HepG2 (cell line): ENCODE measurements around the gene GDI1. TPM values are rescaled to one million over a fixed set of nuclear protein-coding genes. Genes with fewer than 3 reads are reported as not detected.

ENCODE experiments used
- ATAC-seq: fragments of 200-7000 bp; cut with Tn5 transposase; 3 replicates; pipeline ENCODE4 v1.9.1; 2020; ENCODE audit warnings: mild to moderate bottlenecking, moderate library complexity
- BruUV-seq: library from RNA; stranded (reverse); fragments of 400-500 nt; replicated peaks from 2 replicates; lab custom pipeline; 2021; lab: Mats Ljungman, UMichigan
- CTCF ChIA-PET: fragments of 300-600 bp; formaldehyde crosslinking; extraction: SDS; loops from one replicate; lab custom pipeline; 2021; ENCODE audit warnings: low total read pairs, inconsistent platforms, low intra/inter-chr PET ratio; lab: Yijun Ruan, JAX
- POLR2A ChIA-PET: fragments of 350-600 bp; sonication (Branson Sonifier 250); formaldehyde crosslinking; loops from one replicate; lab custom pipeline; 2020; ENCODE audit warnings: antibody characterized with exemption, inconsistent platforms; lab: Yijun Ruan, JAX
- DNase-seq: peaks from one replicate; pipeline ENCODE4 v3.0.0-alpha.2; 2015; ENCODE audit warnings: low spot score
- FAIRE-seq: peaks from 3 replicates; lab custom pipeline; 2011; peaks lifted over from hg19 to GRCh38; lab: Jason Lieb, UNC
- H2AFZ ChIP-seq: one replicate; pipeline ENCODE4 v1.6.1; 2011; ENCODE audit warnings: low read length, inconsistent platforms
- H3K27ac ChIP-seq: fragments of 300-600 bp; 3 replicates; pipeline ENCODE4 v1.8.0; 2011; ENCODE audit warnings: mixed run types, mild to moderate bottlenecking, mixed read lengths, low read length, inconsistent platforms; ENCODE audit not compliant: insufficient read depth; ENCODE audit errors: extremely low read length
- H3K27me3 ChIP-seq, 2 experiments: fragments of 200-600 bp in 1 of 2; 2 replicates in 1 of 2; 3 replicates in 1 of 2; pipeline versions ENCODE4 v1.6.0 to v1.8.0; 2011; ENCODE audit warnings: low read length in 2 of 2, mild to moderate bottlenecking in 2 of 2, moderate library complexity in 2 of 2, inconsistent platforms in 1 of 2; ENCODE audit not compliant: insufficient read depth in 2 of 2, control insufficient read depth in 1 of 2
- H3K36me3 ChIP-seq, 2 experiments: fragments of 200-600 bp in 1 of 2; replicated peaks in 1 of 2; 2 replicates in 1 of 2; 3 replicates in 1 of 2; pipeline versions ENCODE4 v1.5.1 to v1.8.0; 2011; ENCODE audit warnings: low read length in 2 of 2, inconsistent platforms in 1 of 2; ENCODE audit not compliant: insufficient read depth in 2 of 2, control insufficient read depth in 1 of 2
- H3K4me1 ChIP-seq: 2 replicates; pipeline ENCODE4 v1.5.1; 2012; ENCODE audit warnings: low read length, inconsistent platforms; ENCODE audit not compliant: insufficient read depth
- H3K4me2 ChIP-seq: 2 replicates; pipeline ENCODE4 v1.6.0; 2011; ENCODE audit warnings: low read depth, low read length, inconsistent platforms
- H3K4me3 ChIP-seq, 3 experiments: fragments of 200-600 bp in 1 of 3; sonication (generic), shearing (Covaris generic) in 1 of 3; replicated peaks in 1 of 3; 2 replicates each; pipeline ENCODE4 v1.5.1; 2011 to 2016; ENCODE audit warnings: low read length in 3 of 3, inconsistent platforms in 2 of 3, low read depth in 2 of 3, mild to moderate bottlenecking in 2 of 3, control low read depth in 1 of 3, mixed read lengths in 1 of 3; ENCODE audit not compliant: insufficient read depth in 1 of 3
- H3K79me2 ChIP-seq: one replicate; pipeline ENCODE4 v1.6.1; 2011; ENCODE audit warnings: low read length, inconsistent platforms; ENCODE audit not compliant: insufficient read depth
- H3K9ac ChIP-seq: 2 replicates; pipeline ENCODE4 v1.6.0; 2011; ENCODE audit warnings: mild to moderate bottlenecking, low read depth, low read length, inconsistent platforms; ENCODE audit not compliant: insufficient read depth
- H3K9me3 ChIP-seq: 2 replicates; pipeline ENCODE4 v1.5.1; 2012; ENCODE audit warnings: mild to moderate bottlenecking, low read length
- H4K20me1 ChIP-seq: 2 replicates; pipeline ENCODE4 v1.6.0; 2011; ENCODE audit warnings: inconsistent platforms, mild to moderate bottlenecking, low read length, moderate library complexity; ENCODE audit not compliant: insufficient read depth
- AGO2 ChIP-seq: fragments of 200-400 bp; formaldehyde crosslinking; optimal IDR thresholded peaks from 2 replicates; pipeline ENCODE3; 2017; ENCODE audit warnings: mild to moderate bottlenecking, low read depth, low read length, moderate library complexity
- AKNA ChIP-seq: sonication (generic); formaldehyde crosslinking; IDR thresholded peaks from 2 replicates; pipeline ENCODE4 v1.4.0; 2020; ENCODE audit warnings: missing genetic modification reagents, borderline replicate concordance
- HHEX ChIP-seq: IDR thresholded peaks from 2 replicates; pipeline ENCODE4 v1.6.1; 2016; ENCODE audit warnings: control low read depth
- KAT7 ChIP-seq: IDR thresholded peaks from 2 replicates; pipeline ENCODE4 v1.6.1; 2018; ENCODE audit warnings: borderline replicate concordance, missing compliant biosample characterization
- NCOR1 ChIP-seq: fragments of 200-600 bp; sonication (generic); IDR thresholded peaks from 2 replicates; pipeline ENCODE4 v1.7.0; 2017; ENCODE audit warnings: antibody characterized with exemption, low read length, borderline replicate concordance
- NFATC3 ChIP-seq: sonication (generic); formaldehyde crosslinking; IDR thresholded peaks from 2 replicates; pipeline ENCODE4 v1.5.1; 2020; ENCODE audit warnings: mild to moderate bottlenecking, missing genetic modification reagents
- RFX5 ChIP-seq: IDR thresholded peaks from 2 replicates; pipeline ENCODE4 v1.6.1; 2011; ENCODE audit warnings: low read depth, low read length, improper control_type of control experiment
- THAP11 ChIP-seq: IDR thresholded peaks from 2 replicates; pipeline ENCODE4 v1.6.1; 2016; ENCODE audit warnings: missing biosample characterization, missing genetic modification reagents
- ZNF670 ChIP-seq: sonication (generic); formaldehyde crosslinking; IDR thresholded peaks from 2 replicates; pipeline ENCODE4 v1.8.0; 2022; ENCODE audit warnings: mild to moderate bottlenecking, missing genetic modification reagents, borderline replicate concordance
- ZSCAN25 ChIP-seq: sonication (generic); formaldehyde crosslinking; IDR thresholded peaks from 2 replicates; pipeline ENCODE4 v1.8.0; 2022; ENCODE audit warnings: mild to moderate bottlenecking, missing genetic modification reagents
- WGBS: methylation state at CpG from one replicate; pipeline ENCODE4 v1.1.6; 2017; ENCODE audit warnings: low lambda C conversion rate; 5-methylcytosine and 5-hydroxymethylcytosine counted together
- in situ Hi-C: cut with HindIII; loops from 2 replicates; pipeline ENCODE4 v1.10.0; 2017; ENCODE audit warnings: low pct_unique_long_range_greater_than_20kb; ENCODE audit not compliant: extremely low pct_ligation_motif_present
- intact Hi-C: fragments of 100-400 bp; cut with micrococcal nuclease; formaldehyde crosslinking; loops from one replicate; pipeline ENCODE4 v1.10.0; 2022; ENCODE audit not compliant: unreplicated experiment
- polyA plus RNA-seq, 8 experiments: library from polyadenylated mRNA; depleted of rRNA in 3 of 8; stranded (reverse) in 7 of 8; unstranded in 1 of 8; fragments of >200 nt; fragmentation: Illumina TruSeq in 4 of 8; extraction: Trizol in 4 of 8; gene quantifications; 2 replicates each; pipeline versions ENCODE4 v1.2.1 to v1.2.3, GENCODE V29; 2011 to 2016; ENCODE audit warnings: low read depth in 4 of 8, missing spikeins in 1 of 8, mixed read lengths in 1 of 8; ENCODE audit not compliant: insufficient read depth in 1 of 8
- total RNA-seq, 5 experiments: library from RNA; depleted of rRNA; stranded (reverse); fragments of >200 nt; fragmentation: Illumina TruSeq; extraction: Trizol; gene quantifications; 2 replicates each; pipeline ENCODE4 v1.2.3, GENCODE V29; 2016; ENCODE audit warnings: low read depth in 1 of 5
- TF ChIP-seq, protein P1 (sequence below): sonication (generic); formaldehyde crosslinking; conservative IDR thresholded peaks from 2 replicates; pipeline ENCODE4 v1.4.0; 2020; ENCODE audit warnings: missing genetic modification reagents

GDI1 gene
- total and polyA plus RNA-seq, 2 of the 13 experiments (the other 11 are each of a cell fraction or from before 2014, with no cell fraction given), result 17.4 to 105 TPM

DNA sequence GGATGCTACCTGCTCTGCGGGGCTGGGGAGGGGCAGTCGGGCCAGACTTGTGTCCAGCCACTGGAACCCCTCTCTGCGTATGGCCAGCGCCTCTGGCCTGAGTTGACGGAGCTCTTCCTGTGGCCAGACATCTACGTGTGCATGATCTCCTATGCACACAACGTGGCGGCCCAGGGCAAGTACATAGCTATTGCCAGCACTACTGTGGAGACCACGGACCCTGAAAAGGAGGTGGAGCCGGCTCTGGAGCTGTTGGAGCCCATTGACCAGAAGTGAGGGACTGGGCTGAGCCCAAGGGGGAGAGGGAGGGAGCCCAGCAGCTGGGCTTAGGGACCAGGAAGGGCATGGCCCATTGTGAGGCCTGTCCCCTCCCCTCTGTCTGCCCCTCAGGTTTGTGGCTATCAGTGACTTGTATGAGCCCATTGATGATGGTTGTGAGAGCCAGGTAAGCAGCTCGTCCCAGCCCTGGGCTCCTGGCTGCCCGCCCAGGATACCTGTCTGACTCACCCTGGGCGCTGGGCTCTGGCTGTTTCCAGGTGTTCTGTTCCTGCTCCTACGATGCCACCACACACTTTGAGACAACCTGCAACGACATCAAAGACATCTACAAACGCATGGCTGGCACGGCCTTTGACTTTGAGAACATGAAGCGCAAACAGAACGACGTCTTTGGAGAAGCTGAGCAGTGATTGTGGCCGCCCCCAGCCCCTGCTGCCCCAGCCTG, 5.2 kb downstream of the GDI1 start:
- H3K79me2 ChIP-seq, result peaks cover 16% of the 10 kb centered on the region
- ChIA-PET CTCF (no interaction called here), POLR2A (no interaction called here)
- H3K4me1 ChIP-seq, result peaks cover 19% of the 10 kb centered on the region
- no peak overlapping the region for H3K27ac ChIP-seq
- no peaks in the 10 kb centered on the region for H3K9me3 ChIP-seq
- TSS peak; percentile 36 for BruUV-seq
- no peaks in the 10 kb centered on the region for H4K20me1 ChIP-seq
- no peak for TF ChIP-seq ZNF670
- no peak for TF ChIP-seq NFATC3 (CRISPR knock-in tag)
- no peak for TF ChIP-seq HHEX (CRISPR knock-in tag)
- TF ChIP-seq, protein P1, sequence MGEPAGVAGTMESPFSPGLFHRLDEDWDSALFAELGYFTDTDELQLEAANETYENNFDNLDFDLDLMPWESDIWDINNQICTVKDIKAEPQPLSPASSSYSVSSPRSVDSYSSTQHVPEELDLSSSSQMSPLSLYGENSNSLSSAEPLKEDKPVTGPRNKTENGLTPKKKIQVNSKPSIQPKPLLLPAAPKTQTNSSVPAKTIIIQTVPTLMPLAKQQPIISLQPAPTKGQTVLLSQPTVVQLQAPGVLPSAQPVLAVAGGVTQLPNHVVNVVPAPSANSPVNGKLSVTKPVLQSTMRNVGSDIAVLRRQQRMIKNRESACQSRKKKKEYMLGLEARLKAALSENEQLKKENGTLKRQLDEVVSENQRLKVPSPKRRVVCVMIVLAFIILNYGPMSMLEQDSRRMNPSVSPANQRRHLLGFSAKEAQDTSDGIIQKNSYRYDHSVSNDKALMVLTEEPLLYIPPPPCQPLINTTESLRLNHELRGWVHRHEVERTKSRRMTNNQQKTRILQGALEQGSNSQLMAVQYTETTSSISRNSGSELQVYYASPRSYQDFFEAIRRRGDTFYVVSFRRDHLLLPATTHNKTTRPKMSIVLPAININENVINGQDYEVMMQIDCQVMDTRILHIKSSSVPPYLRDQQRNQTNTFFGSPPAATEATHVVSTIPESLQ (CRISPR knock-in tag), result no peak
- TF ChIP-seq NCOR1, result no peak
- no peak overlapping the region for H3K4me2 ChIP-seq
- no CpG with 5 or more reads among the region's 21 CpGs for WGBS
- H3K27me3 ChIP-seq, result no peaks in the 10 kb centered on the region
- DNase-seq (no peak), FAIRE-seq (no peak), ATAC-seq (no peak)
- intact Hi-C loops (no loop called here), in situ Hi-C loops (no loop called here)
- no peak overlapping the region for H2AFZ ChIP-seq
- H3K9ac ChIP-seq, result no peak overlapping the region
- no peak overlapping the region for H3K4me3 ChIP-seq
- peaks cover 0 to 2% of the 10 kb centered on the region in 2 experiments; a peak in 2 of 5 replicates for H3K36me3 ChIP-seq

- H4K20me1 ChIP-seq, result no peaks in the 10 kb centered on the region
- BruUV-seq, result no TSS peak
- H3K4me2 ChIP-seq, result peak overlapping the region; percentile 27; the same call in 1 of the 2 replicates
- no peak overlapping the region for H2AFZ ChIP-seq
- peaks cover 13% of the 10 kb centered on the region for H3K4me1 ChIP-seq
- in situ Hi-C loops, result no loop called here
- H3K27ac ChIP-seq, result no peak overlapping the region
- ChIA-PET CTCF (no interaction called here), POLR2A (interaction anchor here (0.6 kb wide), 1 partner anchor 80 kb away, joined by 4 read pairs; no protein-coding TSS in a partner anchor)
- DNase-seq (no peak), ATAC-seq (no peak), FAIRE-seq (no peak)
- TF ChIP-seq AGO2 (peak; percentile 47), THAP11 (no peak), KAT7 (CRISPR knock-in tag) (no peak), ZSCAN25 (CRISPR knock-in tag) (0 out of 2 replicates have a peak, but pooled peaks have one; percentile 29), AKNA (CRISPR knock-in tag) (no peak), RFX5 (no peak)
- 87% methylated on average over 7 of the region's 10 CpGs for WGBS
- H3K36me3 ChIP-seq, result peaks cover 0 to 2% of the 10 kb centered on the region in 2 experiments; a peak in 2 of 5 replicates
- H3K9me3 ChIP-seq, result no peaks in the 10 kb centered on the region
- H3K9ac ChIP-seq, result no peak overlapping the region
- H3K4me3 ChIP-seq, result peak overlapping the region in 1 of 3 experiments; percentile 37; a peak in 1 of 6 replicates
- peaks cover 7% of the 10 kb centered on the region for H3K79me2 ChIP-seq
- intact Hi-C loops, result no loop called here
- no peaks in the 10 kb centered on the region for H3K27me3 ChIP-seq
Measured at GRCh38 chrX:154443479-154443910, 6.5 kb downstream of the GDI1 start.
